ENCODE results near the gene STOX2.

The STOX2 gene

DNA sequence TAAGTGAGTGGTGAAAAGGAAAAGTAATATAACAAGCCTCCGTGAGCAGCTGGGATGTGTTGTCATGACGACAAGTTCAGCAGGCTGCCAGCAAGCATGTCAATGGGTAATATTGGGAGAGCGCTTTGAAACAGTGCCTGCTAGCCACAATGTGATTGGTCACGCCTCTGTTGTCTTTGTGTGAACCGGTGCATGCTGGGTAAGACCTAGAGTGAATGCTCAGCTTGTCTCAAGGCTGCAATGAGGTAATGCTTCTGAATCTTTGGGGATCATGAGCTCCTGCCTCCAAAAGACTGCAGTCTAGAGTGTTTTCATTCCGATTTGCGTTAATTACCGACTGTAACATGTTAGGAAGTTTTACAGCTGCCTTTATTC lies 54.9 kb downstream of the STOX2 start:
- FAIRE-seq: no peak

DNA sequence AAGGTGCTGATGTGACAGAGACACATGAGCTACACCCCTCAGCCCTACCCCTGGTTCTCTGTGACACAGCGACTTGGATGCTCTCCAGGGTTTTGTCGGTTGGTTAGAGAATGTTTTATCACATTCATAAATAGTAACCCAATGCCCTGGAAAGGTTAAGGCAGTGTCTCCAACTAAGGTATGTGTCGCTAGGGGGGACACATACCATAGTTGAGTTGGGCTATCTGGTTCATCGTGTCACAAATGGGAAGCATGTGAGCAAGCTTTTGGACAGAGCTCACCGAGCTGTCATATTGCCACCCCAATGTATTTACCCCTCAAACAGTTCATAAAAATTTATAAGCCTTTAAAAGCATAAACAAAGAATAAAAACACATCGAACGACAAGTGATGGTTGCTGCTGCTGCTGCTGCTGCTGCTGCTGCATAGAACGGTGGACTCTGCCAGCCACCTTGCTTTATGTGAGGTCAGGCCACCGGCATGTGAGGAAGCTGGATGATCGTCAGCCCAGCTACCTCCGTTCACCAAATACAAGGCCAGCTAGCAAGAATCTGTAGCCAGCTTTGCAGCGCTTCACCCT lies 55.9 kb downstream of the STOX2 start:
- FAIRE-seq (no peak), DNase-seq (ENCODE audit: insufficient read length, low spot score) (no peak)
- TF ChIP-seq, protein P1, sequence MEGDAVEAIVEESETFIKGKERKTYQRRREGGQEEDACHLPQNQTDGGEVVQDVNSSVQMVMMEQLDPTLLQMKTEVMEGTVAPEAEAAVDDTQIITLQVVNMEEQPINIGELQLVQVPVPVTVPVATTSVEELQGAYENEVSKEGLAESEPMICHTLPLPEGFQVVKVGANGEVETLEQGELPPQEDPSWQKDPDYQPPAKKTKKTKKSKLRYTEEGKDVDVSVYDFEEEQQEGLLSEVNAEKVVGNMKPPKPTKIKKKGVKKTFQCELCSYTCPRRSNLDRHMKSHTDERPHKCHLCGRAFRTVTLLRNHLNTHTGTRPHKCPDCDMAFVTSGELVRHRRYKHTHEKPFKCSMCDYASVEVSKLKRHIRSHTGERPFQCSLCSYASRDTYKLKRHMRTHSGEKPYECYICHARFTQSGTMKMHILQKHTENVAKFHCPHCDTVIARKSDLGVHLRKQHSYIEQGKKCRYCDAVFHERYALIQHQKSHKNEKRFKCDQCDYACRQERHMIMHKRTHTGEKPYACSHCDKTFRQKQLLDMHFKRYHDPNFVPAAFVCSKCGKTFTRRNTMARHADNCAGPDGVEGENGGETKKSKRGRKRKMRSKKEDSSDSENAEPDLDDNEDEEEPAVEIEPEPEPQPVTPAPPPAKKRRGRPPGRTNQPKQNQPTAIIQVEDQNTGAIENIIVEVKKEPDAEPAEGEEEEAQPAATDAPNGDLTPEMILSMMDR (IDR thresholded peaks at IDR 0.05; ENCODE audit: insufficient read depth, missing control alignments): no peak

More for the DNA sequence above, 54.9 kb downstream of the STOX2 start:
- DNase-seq (ENCODE audit: insufficient read length, low spot score): no peak
- TF ChIP-seq, protein P1 (IDR thresholded peaks at IDR 0.05; ENCODE audit: insufficient read depth, missing control alignments): no peak

DNA sequence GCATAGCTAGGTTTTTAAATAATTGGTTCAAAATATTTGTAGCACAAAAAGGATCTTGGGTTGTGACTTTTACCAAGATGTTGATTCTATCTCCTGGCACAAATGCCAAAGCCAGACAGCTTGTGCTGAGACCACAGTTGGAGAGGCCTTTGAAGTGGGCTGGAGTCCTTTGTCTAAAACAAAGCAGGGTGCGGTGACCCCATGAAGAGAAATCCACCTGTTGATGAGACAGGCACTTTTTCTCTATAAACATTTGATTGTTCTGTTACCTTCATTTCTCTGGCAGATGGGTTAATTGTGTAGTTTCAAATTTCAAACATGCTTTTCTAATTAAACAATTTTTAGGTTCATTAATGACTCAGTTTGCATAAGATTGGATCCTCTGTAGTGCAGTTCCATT lies 56.7 kb downstream of the STOX2 start:
- DNase-seq (ENCODE audit: insufficient read length, low spot score): no peak
- TF ChIP-seq, protein P1 (IDR thresholded peaks at IDR 0.05; ENCODE audit: insufficient read depth, missing control alignments): no peak
- FAIRE-seq: no peak

DNA sequence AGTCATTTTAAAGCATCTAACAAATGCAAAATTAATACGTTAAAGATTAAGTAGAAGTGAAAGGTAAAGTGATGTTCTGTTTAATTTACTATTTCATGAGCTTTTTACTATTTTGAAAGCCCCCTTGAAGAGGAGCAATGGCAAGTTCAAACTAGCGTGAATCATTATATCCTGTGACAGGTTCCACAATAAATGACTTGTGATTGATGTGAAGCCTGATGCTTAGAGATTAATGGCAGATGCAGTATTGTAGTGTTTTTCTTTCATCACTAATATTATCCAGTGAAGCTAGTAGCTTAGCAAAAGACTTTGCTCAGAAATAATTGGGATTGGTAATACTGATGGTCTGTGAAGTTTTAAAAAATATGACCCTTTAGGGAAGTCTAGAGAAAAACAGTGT lies 57.3 kb downstream of the STOX2 start:
- TF ChIP-seq, protein P1 (IDR thresholded peaks at IDR 0.05; ENCODE audit: insufficient read depth, missing control alignments): no peak
- FAIRE-seq: no peak
- no peak for DNase-seq (ENCODE audit: insufficient read length, low spot score)

DNA sequence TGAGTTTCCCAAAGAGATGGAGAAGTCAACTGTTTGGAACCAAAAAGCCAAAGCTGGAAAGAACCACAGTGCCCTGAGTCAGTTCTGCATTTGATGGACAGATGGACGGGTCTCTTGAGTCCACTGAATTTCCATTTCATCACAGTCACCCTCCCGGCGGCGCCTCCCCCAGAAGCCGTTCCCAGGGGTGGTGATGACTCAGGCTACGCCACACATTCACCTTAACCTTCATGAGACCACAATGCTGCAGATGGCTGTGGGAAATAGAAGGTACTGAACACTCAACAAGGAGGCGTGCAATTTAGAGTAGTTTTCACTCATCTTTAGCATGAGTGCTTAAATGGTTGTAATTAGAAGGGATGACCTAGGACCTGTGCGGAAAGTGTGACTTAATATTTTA lies 61.3 kb downstream of the STOX2 start:
- DNase-seq (ENCODE audit: insufficient read length, low spot score) (no peak), FAIRE-seq (no peak)
- TF ChIP-seq, protein P1 (IDR thresholded peaks at IDR 0.05; ENCODE audit: insufficient read depth, missing control alignments): no peak

DNA sequence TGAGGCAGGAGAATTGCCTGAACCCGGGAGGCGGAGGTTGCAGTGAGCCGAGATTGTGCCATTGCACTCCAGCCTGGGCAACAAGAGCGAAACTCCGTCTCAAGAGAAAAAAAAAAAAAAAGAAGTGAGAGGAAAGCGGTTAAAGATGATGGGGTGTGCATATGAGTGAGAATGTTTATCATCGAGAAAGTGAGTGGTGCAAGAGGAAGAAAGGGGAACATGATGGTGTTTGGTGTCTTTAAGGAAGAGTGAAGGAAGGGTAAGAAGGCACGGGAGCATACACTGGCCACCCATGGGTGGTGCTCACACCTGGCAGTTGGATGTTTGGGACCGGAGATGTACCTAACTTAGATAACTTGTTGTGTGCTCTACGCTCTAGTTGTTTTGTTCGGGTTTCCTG lies 62.2 kb downstream of the STOX2 start:
- FAIRE-seq (no peak), DNase-seq (ENCODE audit: insufficient read length, low spot score) (no peak)
- TF ChIP-seq, protein P1 (IDR thresholded peaks at IDR 0.05; ENCODE audit: insufficient read depth, missing control alignments): no peak

DNA sequence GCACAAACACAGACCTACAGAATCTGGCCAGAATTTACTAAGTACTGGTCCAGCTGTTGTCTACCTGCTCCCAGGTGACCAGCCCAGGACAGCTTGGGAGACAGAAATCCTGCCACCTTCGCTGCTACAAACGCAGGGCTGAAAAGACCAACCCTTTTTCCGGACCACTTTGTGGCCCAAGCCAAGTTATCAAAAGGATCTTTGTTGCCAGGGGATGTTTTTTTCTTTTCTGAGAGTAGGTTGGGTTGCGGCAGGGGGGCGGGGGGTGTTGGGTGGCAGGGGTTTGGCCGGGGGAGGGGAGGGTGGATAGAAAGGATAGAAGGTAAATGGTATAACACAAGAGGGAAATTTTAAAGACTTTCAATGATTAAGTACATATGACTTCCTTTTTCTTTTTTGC lies 63.4 kb downstream of the STOX2 start:
- FAIRE-seq (no peak), DNase-seq (ENCODE audit: insufficient read length, low spot score) (no peak)
- TF ChIP-seq, protein P1 (IDR thresholded peaks at IDR 0.05; ENCODE audit: insufficient read depth, missing control alignments): no peak

All from D721Med (cell line).